Endodermal cell (in vitro differentiated cells): ENCODE results near the gene TSKU. TPM values are rescaled to one million over a fixed set of nuclear protein-coding genes. Genes with fewer than 3 reads are reported as not detected.

Source experiments
- DNase-seq: peaks from one replicate; pipeline ENCODE4 v3.0.0-alpha.2; 2017
- H3K27ac ChIP-seq: 2 replicates; pipeline ENCODE4 v1.5.1; 2013; ENCODE audit warnings: mild to moderate bottlenecking, low read depth, low read length, moderate library complexity
- H3K27me3 ChIP-seq: 2 replicates; pipeline ENCODE4 v1.6.1; 2013; ENCODE audit warnings: mild to moderate bottlenecking, low read length, moderate library complexity; ENCODE audit not compliant: insufficient read depth, control insufficient read depth, poor library complexity, severe bottlenecking
- H3K36me3 ChIP-seq: 2 replicates; pipeline ENCODE4 v1.7.0; 2013; ENCODE audit warnings: mild to moderate bottlenecking, low read length, moderate library complexity; ENCODE audit not compliant: control insufficient read depth, insufficient read depth
- H3K4me1 ChIP-seq: one replicate; pipeline ENCODE4 v1.7.0; 2013; ENCODE audit warnings: low read length; ENCODE audit not compliant: control insufficient read depth, insufficient read depth
- H3K4me3 ChIP-seq: 2 replicates; pipeline ENCODE4 v1.5.1; 2013; ENCODE audit warnings: mild to moderate bottlenecking, low read length, moderate library complexity
- H3K9ac ChIP-seq: 2 replicates; pipeline ENCODE4 v1.6.1; 2013; ENCODE audit warnings: mild to moderate bottlenecking, low read length, moderate library complexity; ENCODE audit not compliant: poor library complexity, severe bottlenecking; ENCODE audit errors: extremely low read depth
- H3K9me3 ChIP-seq: 2 replicates; pipeline ENCODE4 v1.6.1; 2013; ENCODE audit warnings: mild to moderate bottlenecking, low read length, moderate library complexity; ENCODE audit not compliant: control insufficient read depth
- H3K27ac Mint-ChIP-seq: 2 replicates; pipeline ENCODE4 v1.8.0; 2020; ENCODE audit warnings: mixed read lengths
- H3K27me3 Mint-ChIP-seq: 2 replicates; pipeline ENCODE4 v1.8.0; 2021; ENCODE audit warnings: mild to moderate bottlenecking, mixed read lengths; ENCODE audit not compliant: insufficient read depth
- H3K36me3 Mint-ChIP-seq: 2 replicates; pipeline ENCODE4 v1.8.0; 2020; ENCODE audit warnings: low read depth, mixed read lengths
- H3K4me1 Mint-ChIP-seq: 2 replicates; pipeline ENCODE4 v1.8.0; 2020; ENCODE audit warnings: mixed read lengths
- H3K4me3 Mint-ChIP-seq: 2 replicates; pipeline ENCODE4 v1.8.0; 2020; ENCODE audit warnings: mild to moderate bottlenecking, moderate library complexity, mixed read lengths
- H3K9me3 Mint-ChIP-seq: 2 replicates; pipeline ENCODE4 v1.8.0; 2020; ENCODE audit warnings: mild to moderate bottlenecking, mixed read lengths
- WGBS, 2 experiments: methylation state at CpG; one replicate each; pipeline versions ENCODE4 v1.1.5 to v1.1.7; 2013; ENCODE audit warnings: missing lambda C conversion rate in 2 of 2, mixed read lengths in 1 of 2; ENCODE audit not compliant: insufficient coverage in 1 of 2, insufficient read length in 1 of 2; 5-methylcytosine and 5-hydroxymethylcytosine counted together
- total RNA-seq, 2 donors: library from RNA; stranded (reverse); fragmentation: NEBNext Ultra II Directional in 1 of 2; extraction: Animal tissue kit (Norgen Biotek cat#: 25700) in 1 of 2; gene quantifications; 2 replicates in 1 of 2; 3 replicates in 1 of 2; pipeline ENCODE4 v1.2.1, GENCODE V29; 2021
- TF ChIP-seq, protein P1 (sequence below): fragments of 200-600 bp; sonication (generic); conservative IDR thresholded peaks from 2 replicates; pipeline ENCODE4 v1.5.0; 2021; ENCODE audit warnings: antibody characterized with exemption, mild to moderate bottlenecking

Gene TSKU
- total RNA-seq, 2 donors from 2014 or later, result 105 to 130 TPM

DNA sequence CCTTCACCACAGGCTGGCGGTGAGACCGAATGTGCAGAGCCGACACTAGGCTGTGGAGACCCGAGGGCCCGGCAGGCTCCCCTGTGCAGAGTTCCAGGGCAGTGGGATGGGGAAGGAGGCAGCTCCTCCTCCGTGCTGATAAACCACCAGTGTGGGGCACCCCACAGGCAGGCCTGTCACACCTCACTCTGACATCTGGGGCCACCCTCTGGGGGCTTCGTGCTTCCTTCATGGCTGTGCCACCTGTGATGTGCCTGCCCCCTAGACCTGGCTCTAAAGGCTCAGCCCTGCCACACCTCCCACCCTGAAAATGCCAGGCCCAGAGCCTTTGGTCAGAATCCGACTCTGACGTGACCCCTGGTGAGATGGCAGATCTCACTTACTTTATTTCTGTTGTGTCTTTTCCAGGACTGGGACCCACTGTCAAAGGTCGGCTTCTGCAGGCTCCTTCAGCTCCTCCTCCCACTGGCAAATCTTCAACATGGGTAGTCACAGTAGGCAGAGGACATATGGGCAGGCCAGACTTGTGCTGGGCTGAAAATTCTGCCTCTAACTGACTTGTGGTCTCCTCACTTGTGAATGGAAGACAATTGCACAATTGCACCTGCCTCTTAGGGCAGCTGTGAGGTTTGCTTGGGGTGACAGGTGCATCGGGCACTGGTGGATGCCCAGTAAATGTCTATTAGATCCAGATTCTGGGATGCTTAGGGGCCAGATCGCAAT, 46.2 kb upstream of the TSKU start:
- Histone ChIP-seq H3K27ac (no peak overlapping the region), H3K9ac (no peak overlapping the region), H3K9me3 (no peaks in the 10 kb centered on the region), H3K36me3 (no peaks in the 10 kb centered on the region), H3K4me1 (peaks cover 33% of the 10 kb centered on the region), H3K27me3 (no peaks in the 10 kb centered on the region), H3K4me3 (no peak overlapping the region)
- TF ChIP-seq, protein P1, sequence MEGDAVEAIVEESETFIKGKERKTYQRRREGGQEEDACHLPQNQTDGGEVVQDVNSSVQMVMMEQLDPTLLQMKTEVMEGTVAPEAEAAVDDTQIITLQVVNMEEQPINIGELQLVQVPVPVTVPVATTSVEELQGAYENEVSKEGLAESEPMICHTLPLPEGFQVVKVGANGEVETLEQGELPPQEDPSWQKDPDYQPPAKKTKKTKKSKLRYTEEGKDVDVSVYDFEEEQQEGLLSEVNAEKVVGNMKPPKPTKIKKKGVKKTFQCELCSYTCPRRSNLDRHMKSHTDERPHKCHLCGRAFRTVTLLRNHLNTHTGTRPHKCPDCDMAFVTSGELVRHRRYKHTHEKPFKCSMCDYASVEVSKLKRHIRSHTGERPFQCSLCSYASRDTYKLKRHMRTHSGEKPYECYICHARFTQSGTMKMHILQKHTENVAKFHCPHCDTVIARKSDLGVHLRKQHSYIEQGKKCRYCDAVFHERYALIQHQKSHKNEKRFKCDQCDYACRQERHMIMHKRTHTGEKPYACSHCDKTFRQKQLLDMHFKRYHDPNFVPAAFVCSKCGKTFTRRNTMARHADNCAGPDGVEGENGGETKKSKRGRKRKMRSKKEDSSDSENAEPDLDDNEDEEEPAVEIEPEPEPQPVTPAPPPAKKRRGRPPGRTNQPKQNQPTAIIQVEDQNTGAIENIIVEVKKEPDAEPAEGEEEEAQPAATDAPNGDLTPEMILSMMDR, result no peak
- peaks cover 45% of the 10 kb centered on the region for H3K4me1 Mint-ChIP-seq
- no peaks in the 10 kb centered on the region for H3K27me3 Mint-ChIP-seq
- no peaks in the 10 kb centered on the region for H3K36me3 Mint-ChIP-seq
- H3K27ac Mint-ChIP-seq, result peak overlapping the region; percentile 78
- DNase-seq, result no peak
- peak overlapping the region; percentile 10 for H3K4me3 Mint-ChIP-seq
- 77 to 78% methylated on average over 5 to 12 of the region's 12 CpGs for WGBS, 2 experiments
- H3K9me3 Mint-ChIP-seq, result no peaks in the 10 kb centered on the region

DNA sequence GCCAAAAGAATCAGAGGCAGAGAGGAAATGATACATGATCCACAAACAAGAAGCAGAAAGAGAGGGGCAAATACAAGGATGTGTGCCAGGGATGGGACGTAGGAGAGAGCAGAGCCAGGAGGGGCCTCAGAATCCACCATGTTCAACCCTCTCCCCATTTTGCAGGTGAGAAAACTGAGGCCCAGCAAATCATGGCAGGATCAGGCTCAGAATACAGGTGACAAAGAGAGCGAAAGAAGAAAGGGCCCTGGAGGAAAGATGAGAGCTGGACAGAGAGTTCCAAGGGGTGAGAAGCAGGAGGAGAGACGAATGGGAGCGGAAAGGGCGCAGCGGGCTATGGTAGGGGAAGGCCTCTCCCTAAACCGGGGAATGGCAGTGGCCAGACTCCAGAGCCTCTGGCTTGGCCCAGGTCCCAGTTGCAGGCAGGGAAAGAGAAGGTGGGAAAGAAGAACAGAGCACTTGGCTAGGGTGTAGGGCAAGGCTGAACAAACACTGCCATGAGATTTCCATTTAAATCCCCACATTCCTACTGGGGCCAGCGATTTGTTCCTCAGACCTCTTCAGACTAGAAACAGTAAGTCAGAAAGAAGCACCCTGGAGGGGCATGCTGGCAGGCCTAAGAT, 44.4 kb upstream of the TSKU start:
- H3K4me3 Mint-ChIP-seq, result no peak overlapping the region
- no peak overlapping the region for H3K4me3 ChIP-seq
- H3K9me3 Mint-ChIP-seq, result no peaks in the 10 kb centered on the region
- peak overlapping the region; percentile 87 for H3K27ac Mint-ChIP-seq
- no peaks in the 10 kb centered on the region for H3K9me3 ChIP-seq
- no peaks in the 10 kb centered on the region for H3K27me3 ChIP-seq
- H3K36me3 ChIP-seq, result no peaks in the 10 kb centered on the region
- TF ChIP-seq, protein P1, result no peak
- H3K27ac ChIP-seq, result no peak overlapping the region
- H3K4me1 Mint-ChIP-seq, result peaks cover 49% of the 10 kb centered on the region
- H3K9ac ChIP-seq, result no peak overlapping the region
- no peaks in the 10 kb centered on the region for H3K36me3 Mint-ChIP-seq
- WGBS, 2 experiments, result 92 to 95% methylated on average over 6 to 8 of the region's 8 CpGs
- peaks cover 37% of the 10 kb centered on the region for H3K4me1 ChIP-seq
- no peaks in the 10 kb centered on the region for H3K27me3 Mint-ChIP-seq
- DNase-seq, result no peak

DNA sequence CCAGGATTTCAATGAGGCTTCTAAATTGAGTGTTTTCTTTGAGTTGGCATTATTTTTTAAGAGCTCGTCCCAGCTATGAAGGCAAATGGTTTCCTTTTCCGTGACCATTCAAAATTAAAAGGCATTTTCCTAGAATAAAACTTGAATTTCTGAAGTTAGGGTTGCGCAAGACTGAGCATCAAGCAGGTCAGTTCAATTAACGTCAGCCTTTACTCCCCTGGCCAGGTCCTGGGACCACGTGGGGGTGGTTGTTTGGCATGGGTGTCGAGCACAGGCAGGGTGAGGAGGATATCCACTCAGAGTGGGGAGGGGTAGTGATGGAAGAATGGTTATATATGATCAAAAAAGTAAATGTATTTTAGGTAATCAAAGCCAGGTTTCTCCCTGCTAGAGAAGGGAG, 43.4 kb upstream of the TSKU start:
- no peak overlapping the region for H3K4me3 Mint-ChIP-seq

More for the DNA sequence above, 43.4 kb upstream of the TSKU start:
- H3K27me3 ChIP-seq, result no peaks in the 10 kb centered on the region
- no peak overlapping the region for H3K4me3 ChIP-seq
- 89 to 90% methylated on average over 5 to 6 of the region's 6 CpGs for WGBS, 2 experiments
- Mint-ChIP-seq H3K27ac (no peak overlapping the region), H3K27me3 (no peaks in the 10 kb centered on the region), H3K4me1 (peaks cover 49% of the 10 kb centered on the region), H3K36me3 (no peaks in the 10 kb centered on the region), H3K9me3 (no peaks in the 10 kb centered on the region)
- peaks cover 40% of the 10 kb centered on the region for H3K4me1 ChIP-seq
- H3K27ac ChIP-seq, result no peak overlapping the region
- no peak for DNase-seq
- H3K36me3 ChIP-seq, result no peaks in the 10 kb centered on the region
- H3K9ac ChIP-seq, result no peak overlapping the region
- no peaks in the 10 kb centered on the region for H3K9me3 ChIP-seq
- TF ChIP-seq, protein P1, result no peak
